ENCODE results near the gene UQCC3. TPM values are rescaled to one million over a fixed set of nuclear protein-coding genes. Genes with fewer than 3 reads are reported as not detected.

Gene UQCC3
- total and polyA plus RNA-seq, 2 of the 13 experiments (the other 11 are each of a cell fraction or from before 2014, with no cell fraction given) = 7.7 to 16.0 TPM

DNA sequence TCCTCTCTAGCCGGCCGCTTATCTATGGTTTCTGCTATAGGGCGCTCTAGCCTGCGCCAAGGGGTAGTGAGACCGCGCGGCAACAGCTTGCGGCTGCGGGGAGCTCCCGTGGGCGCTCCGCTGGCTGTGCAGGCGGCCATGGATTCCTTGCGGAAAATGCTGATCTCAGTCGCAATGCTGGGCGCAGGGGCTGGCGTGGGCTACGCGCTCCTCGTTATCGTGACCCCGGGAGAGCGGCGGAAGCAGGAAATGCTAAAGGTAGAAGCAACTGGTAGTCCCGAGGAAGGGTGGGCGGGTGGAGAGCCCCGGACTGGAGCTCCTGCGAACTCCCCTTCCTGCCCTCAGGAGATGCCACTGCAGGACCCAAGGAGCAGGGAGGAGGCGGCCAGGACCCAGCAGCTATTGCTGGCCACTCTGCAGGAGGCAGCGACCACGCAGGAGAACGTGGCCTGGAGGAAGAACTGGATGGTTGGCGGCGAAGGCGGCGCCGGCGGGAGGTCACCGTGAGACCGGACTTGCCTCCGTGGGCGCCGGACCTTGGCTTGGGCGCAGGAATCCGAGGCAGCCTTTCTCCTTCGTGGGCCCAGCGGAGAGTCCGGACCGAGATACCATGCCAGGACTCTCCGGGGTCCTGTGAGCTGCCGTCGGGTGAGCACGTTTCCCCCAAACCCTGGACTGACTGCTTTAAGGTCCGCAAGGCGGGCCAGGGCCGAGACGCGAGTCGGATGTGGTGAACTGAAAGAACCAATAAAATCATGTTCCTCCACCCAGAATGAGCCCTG is at the start of gene UQCC3, which contains the start of gene LBHD1 (continued):
- TF ChIP-seq ZNF121 (CRISPR knock-in tag; IDR thresholded peaks at IDR 0.05) = 0 out of 2 replicates have a peak, but pooled peaks have one; percentile 28
- TF ChIP-seq BORCS8-MEF2B (CRISPR knock-in tag; IDR thresholded peaks at IDR 0.05) = 0 out of 2 replicates have a peak, but pooled peaks have one; percentile 67
- peak; percentile 37 for TF ChIP-seq ZMAT3 (CRISPR knock-in tag; conservative IDR thresholded peaks at IDR 0.05)
- no peak for TF ChIP-seq ZNF616 (CRISPR knock-in tag; IDR thresholded peaks at IDR 0.05; ENCODE audit: low read depth)
- no peak for TF ChIP-seq PAX8 (CRISPR knock-in tag; IDR thresholded peaks at IDR 0.05; ENCODE audit: borderline replicate concordance)
- TF ChIP-seq, protein P1, sequence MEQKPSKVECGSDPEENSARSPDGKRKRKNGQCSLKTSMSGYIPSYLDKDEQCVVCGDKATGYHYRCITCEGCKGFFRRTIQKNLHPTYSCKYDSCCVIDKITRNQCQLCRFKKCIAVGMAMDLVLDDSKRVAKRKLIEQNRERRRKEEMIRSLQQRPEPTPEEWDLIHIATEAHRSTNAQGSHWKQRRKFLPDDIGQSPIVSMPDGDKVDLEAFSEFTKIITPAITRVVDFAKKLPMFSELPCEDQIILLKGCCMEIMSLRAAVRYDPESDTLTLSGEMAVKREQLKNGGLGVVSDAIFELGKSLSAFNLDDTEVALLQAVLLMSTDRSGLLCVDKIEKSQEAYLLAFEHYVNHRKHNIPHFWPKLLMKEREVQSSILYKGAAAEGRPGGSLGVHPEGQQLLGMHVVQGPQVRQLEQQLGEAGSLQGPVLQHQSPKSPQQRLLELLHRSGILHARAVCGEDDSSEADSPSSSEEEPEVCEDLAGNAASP (CRISPR knock-in tag; IDR thresholded peaks at IDR 0.05; ENCODE audit: borderline replicate concordance) = 0 out of 2 replicates have a peak, but pooled peaks have one; percentile 12
- TF ChIP-seq HIVEP1 (CRISPR knock-in tag; IDR thresholded peaks at IDR 0.05) = peak; percentile 55
- TF ChIP-seq, protein P2, sequence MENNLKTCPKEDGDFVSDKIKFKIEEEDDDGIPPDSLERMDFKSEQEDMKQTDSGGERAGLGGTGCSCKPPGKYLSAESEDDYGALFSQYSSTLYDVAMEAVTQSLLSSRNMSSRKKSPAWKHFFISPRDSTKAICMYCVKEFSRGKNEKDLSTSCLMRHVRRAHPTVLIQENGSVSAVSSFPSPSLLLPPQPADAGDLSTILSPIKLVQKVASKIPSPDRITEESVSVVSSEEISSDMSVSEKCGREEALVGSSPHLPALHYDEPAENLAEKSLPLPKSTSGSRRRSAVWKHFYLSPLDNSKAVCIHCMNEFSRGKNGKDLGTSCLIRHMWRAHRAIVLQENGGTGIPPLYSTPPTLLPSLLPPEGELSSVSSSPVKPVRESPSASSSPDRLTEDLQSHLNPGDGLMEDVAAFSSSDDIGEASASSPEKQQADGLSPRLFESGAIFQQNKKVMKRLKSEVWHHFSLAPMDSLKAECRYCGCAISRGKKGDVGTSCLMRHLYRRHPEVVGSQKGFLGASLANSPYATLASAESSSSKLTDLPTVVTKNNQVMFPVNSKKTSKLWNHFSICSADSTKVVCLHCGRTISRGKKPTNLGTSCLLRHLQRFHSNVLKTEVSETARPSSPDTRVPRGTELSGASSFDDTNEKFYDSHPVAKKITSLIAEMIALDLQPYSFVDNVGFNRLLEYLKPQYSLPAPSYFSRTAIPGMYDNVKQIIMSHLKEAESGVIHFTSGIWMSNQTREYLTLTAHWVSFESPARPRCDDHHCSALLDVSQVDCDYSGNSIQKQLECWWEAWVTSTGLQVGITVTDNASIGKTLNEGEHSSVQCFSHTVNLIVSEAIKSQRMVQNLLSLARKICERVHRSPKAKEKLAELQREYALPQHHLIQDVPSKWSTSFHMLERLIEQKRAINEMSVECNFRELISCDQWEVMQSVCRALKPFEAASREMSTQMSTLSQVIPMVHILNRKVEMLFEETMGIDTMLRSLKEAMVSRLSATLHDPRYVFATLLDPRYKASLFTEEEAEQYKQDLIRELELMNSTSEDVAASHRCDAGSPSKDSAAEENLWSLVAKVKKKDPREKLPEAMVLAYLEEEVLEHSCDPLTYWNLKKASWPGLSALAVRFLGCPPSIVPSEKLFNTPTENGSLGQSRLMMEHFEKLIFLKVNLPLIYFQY (CRISPR knock-in tag; IDR thresholded peaks at IDR 0.05; ENCODE audit: borderline replicate concordance) = no peak
- TF ChIP-seq NCOA5 (CRISPR knock-in tag; IDR thresholded peaks at IDR 0.05) = no peak
- TF ChIP-seq PAF1 (CRISPR knock-in tag; IDR thresholded peaks at IDR 0.05) = 0 out of 2 replicates have a peak, but pooled peaks have one; percentile 28
- TF ChIP-seq FOXA1 (IDR thresholded peaks at IDR 0.05) = no peak
- no peak for TF ChIP-seq FOXA1 (CRISPR knock-in tag; IDR thresholded peaks at IDR 0.05)
- no peak for TF ChIP-seq ZNF577 (CRISPR knock-in tag; IDR thresholded peaks at IDR 0.05; ENCODE audit: borderline replicate concordance, low read depth)
- peak; percentile 96 for TF ChIP-seq ZNF839 (CRISPR knock-in tag; IDR thresholded peaks at IDR 0.05; ENCODE audit: borderline replicate concordance)
- no peak for TF ChIP-seq ZNF780A (CRISPR knock-in tag; IDR thresholded peaks at IDR 0.05)
- TF ChIP-seq KAT7 (CRISPR knock-in tag; IDR thresholded peaks at IDR 0.05; ENCODE audit: borderline replicate concordance) = no peak
- TF ChIP-seq KMT2B (CRISPR knock-in tag; IDR thresholded peaks at IDR 0.05) = peak; percentile 87
- peak; percentile 93; the same call in 1 of the 2 replicates for TF ChIP-seq ZNF558 (CRISPR knock-in tag; IDR thresholded peaks at IDR 0.05; ENCODE audit: borderline replicate concordance)
- TF ChIP-seq, protein P3, sequence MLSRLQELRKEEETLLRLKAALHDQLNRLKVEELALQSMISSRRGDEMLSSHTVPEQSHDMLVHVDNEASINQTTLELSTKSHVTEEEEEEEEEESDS (CRISPR knock-in tag; IDR thresholded peaks at IDR 0.05; ENCODE audit: borderline replicate concordance) = no peak
- peak; percentile 68; the same call in 1 of the 2 replicates for TF ChIP-seq ZFX (CRISPR knock-in tag; IDR thresholded peaks at IDR 0.05; ENCODE audit: low read depth)
- TF ChIP-seq AHR (CRISPR knock-in tag; IDR thresholded peaks at IDR 0.05) = no peak; the same call in 1 of the 2 replicates
- TF ChIP-seq GABPB1 (CRISPR knock-in tag; IDR thresholded peaks at IDR 0.05) = peak; percentile 92
- no peak for TF ChIP-seq ZC3H4 (CRISPR knock-in tag; IDR thresholded peaks at IDR 0.05; ENCODE audit: borderline replicate concordance)
- no peak for TF ChIP-seq KDM1A (CRISPR knock-in tag; IDR thresholded peaks at IDR 0.05)
- TF ChIP-seq CCAR2 (optimal IDR thresholded peaks at IDR 0.05; ENCODE audit: low read depth, low read length) = no peak
- no peak; the same call in 1 of the 2 replicates for TF ChIP-seq MAF1 (CRISPR knock-in tag; IDR thresholded peaks at IDR 0.05; ENCODE audit: borderline replicate concordance)
- no peak for TF ChIP-seq GTF2F1 (IDR thresholded peaks at IDR 0.05; ENCODE audit: low read length)
